Ectodermal cell (in vitro differentiated cells): Measurements from ENCODE around the gene LLGL2.
"Not testable (repeated sequence)": the region's sequence is repeated elsewhere in the genome, so short reads cannot be mapped to it uniquely, and the experiment has no call there.

Source experiments
- H3K27ac ChIP-seq: 2 replicates; pipeline ENCODE4 v1.7.0; 2013; ENCODE audit warnings: mild to moderate bottlenecking, low read depth, low read length; ENCODE audit not compliant: insufficient read depth, poor library complexity, severe bottlenecking
- H3K27me3 ChIP-seq: 2 replicates; pipeline ENCODE4 v1.7.0; 2013; ENCODE audit warnings: mild to moderate bottlenecking, low read length; ENCODE audit not compliant: insufficient read depth, control insufficient read depth, poor library complexity, severe bottlenecking
- H3K36me3 ChIP-seq: one replicate; pipeline ENCODE4 v1.7.0; 2013; ENCODE audit warnings: low read length; ENCODE audit not compliant: control insufficient read depth, insufficient read depth
- H3K4me1 ChIP-seq: one replicate; pipeline ENCODE4 v1.7.0; 2013; ENCODE audit warnings: low read length; ENCODE audit not compliant: control insufficient read depth, insufficient read depth
- H3K4me3 ChIP-seq: 2 replicates; pipeline ENCODE4 v1.7.0; 2013; ENCODE audit warnings: low read depth, low read length, control low read depth; ENCODE audit not compliant: insufficient read depth
- H3K9me3 ChIP-seq: 2 replicates; pipeline ENCODE4 v1.7.0; 2013; ENCODE audit warnings: mild to moderate bottlenecking, low read length, moderate library complexity; ENCODE audit not compliant: control insufficient read depth
- WGBS, 2 experiments: methylation state at CpG; one replicate each; pipeline ENCODE4 v1.1.7; 2013; ENCODE audit warnings: missing lambda C conversion rate in 2 of 2; 5-methylcytosine and 5-hydroxymethylcytosine counted together

LLGL2 gene

GRCh38 chr17:75592348-75593020, 67.0 kb downstream of the LLGL2 start:
- peaks cover 26% of the 10 kb centered on the region for H3K27me3 ChIP-seq
- H3K4me3 ChIP-seq: no peak overlapping the region
- no peak overlapping the region for H3K27ac ChIP-seq
- no peaks in the 10 kb centered on the region for H3K4me1 ChIP-seq
- H3K36me3 ChIP-seq: no peaks in the 10 kb centered on the region
- 89 to 90% methylated on average over 17 of the region's 17 CpGs for WGBS, 2 experiments
- H3K9me3 ChIP-seq: no peaks in the 10 kb centered on the region

GRCh38 chr17:75593430-75593829, 67.9 kb downstream of the LLGL2 start:
- peaks cover 17% of the 10 kb centered on the region for H3K27me3 ChIP-seq
- not testable (repeated sequence) for H3K27ac ChIP-seq, H3K36me3 ChIP-seq, H3K4me1 ChIP-seq, H3K4me3 ChIP-seq, H3K9me3 ChIP-seq
- WGBS, 2 experiments: 92 to 94% methylated on average over 9 of the region's 9 CpGs

DNA sequence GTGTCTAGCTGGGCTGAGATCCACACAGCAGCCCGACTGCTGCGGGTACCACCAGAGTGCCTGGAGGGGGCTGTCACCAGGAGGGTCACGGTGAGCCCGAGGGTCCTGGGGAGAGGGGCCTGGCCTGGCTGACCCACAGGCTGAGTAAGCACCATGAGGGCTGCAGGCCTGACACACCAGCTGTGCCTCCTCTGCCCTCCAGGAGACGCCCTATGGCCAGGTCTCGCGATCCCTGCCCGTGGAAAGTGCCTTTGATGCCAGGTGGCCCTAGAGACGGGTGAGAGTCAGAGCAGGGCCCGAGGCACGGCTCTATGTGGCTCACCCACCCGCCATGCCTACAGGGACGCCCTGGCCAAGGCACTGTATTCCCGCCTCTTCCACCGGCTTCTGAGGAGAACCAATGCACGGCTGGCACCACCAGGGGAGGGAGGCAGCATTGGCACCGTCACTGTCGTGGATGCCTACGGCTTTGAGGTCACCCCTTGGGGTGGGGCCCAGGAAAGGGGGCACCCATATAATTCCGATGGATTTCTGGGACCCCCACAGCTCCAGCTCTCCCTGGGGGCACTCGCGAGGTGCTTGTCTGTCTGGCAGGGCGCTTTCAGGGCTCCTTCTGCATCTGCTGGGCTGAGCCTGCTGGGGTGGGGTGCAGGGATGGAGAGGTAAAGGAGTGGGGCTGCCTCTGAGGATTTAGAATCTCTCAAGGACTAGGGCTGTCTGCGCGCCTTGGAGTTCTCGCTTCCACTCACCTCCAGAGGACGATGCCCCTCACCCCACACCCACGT, 69.2 kb downstream of the LLGL2 start:
- no peaks in the 10 kb centered on the region for H3K4me1 ChIP-seq
- no peak overlapping the region for H3K27ac ChIP-seq
- 89 to 91% methylated on average over 28 of the region's 28 CpGs for WGBS, 2 experiments
- no peaks in the 10 kb centered on the region for H3K9me3 ChIP-seq
- H3K36me3 ChIP-seq: no peaks in the 10 kb centered on the region
- no peak overlapping the region for H3K4me3 ChIP-seq
- peaks cover 9% of the 10 kb centered on the region for H3K27me3 ChIP-seq

DNA sequence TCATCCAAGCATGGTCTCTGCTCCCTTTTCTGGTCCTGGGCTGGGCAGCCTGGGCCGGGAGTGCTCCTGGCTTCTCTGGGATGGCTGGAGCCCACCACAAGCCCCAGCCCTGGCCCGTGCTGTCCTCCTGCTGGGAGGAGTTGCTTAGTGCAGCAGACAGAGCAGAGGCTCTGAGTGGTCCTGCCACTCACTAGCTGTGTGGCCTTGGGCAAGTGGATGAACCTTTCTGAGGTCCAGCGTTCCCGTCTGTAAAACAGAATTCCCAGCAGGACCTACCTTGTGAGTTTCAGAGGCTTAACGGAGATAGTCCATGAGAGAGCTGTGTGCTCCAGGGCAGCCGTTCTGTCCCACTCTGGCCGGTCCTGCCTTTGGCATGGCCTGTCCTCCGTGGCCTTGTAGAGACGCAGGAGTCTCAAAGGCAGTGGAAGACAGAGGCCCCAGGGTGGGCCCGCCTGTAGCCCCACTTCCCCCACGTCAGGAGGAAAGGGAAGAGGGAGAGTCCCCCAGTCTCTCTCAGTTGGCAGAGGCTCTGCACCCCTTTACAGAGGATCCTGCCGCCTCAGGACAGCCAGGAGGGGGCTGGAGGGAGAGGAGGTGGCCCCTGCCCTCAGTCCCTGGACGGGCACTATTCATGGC, 69.9 kb downstream of the LLGL2 start:
- Histone ChIP-seq H3K9me3 (no peaks in the 10 kb centered on the region), H3K4me1 (no peaks in the 10 kb centered on the region), H3K4me3 (no peak overlapping the region), H3K27ac (no peak overlapping the region), H3K27me3 (peaks cover 2% of the 10 kb centered on the region), H3K36me3 (no peaks in the 10 kb centered on the region)
- 80 to 86% methylated on average over 13 of the region's 13 CpGs for WGBS, 2 experiments

DNA sequence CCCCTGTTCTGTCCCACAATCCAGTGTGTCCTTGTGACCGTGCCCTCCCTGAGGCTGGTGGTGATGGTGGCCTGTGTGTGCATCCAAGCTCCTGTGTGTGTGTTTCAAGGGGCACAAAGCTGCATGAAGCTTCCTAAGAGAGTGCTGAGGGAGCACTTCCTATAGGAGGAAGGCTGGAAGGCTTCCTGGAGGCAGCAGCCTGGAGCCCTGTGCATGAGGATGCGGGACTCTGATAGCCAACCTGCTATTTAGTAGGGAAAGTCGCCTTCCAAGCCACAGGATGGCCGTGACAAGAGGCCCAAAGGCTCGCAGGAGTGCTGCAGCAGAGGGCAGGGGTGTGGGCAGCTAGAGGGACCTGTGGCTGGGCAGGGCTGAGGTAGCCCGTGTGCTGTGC, 70.4 kb downstream of the LLGL2 start:
- no peak overlapping the region for H3K4me3 ChIP-seq
- 89 to 92% methylated on average over 6 of the region's 6 CpGs for WGBS, 2 experiments
- no peak overlapping the region for H3K27ac ChIP-seq
- no peaks in the 10 kb centered on the region for H3K36me3 ChIP-seq
- no peaks in the 10 kb centered on the region for H3K9me3 ChIP-seq
- no peaks in the 10 kb centered on the region for H3K27me3 ChIP-seq
- H3K4me1 ChIP-seq: no peaks in the 10 kb centered on the region

DNA sequence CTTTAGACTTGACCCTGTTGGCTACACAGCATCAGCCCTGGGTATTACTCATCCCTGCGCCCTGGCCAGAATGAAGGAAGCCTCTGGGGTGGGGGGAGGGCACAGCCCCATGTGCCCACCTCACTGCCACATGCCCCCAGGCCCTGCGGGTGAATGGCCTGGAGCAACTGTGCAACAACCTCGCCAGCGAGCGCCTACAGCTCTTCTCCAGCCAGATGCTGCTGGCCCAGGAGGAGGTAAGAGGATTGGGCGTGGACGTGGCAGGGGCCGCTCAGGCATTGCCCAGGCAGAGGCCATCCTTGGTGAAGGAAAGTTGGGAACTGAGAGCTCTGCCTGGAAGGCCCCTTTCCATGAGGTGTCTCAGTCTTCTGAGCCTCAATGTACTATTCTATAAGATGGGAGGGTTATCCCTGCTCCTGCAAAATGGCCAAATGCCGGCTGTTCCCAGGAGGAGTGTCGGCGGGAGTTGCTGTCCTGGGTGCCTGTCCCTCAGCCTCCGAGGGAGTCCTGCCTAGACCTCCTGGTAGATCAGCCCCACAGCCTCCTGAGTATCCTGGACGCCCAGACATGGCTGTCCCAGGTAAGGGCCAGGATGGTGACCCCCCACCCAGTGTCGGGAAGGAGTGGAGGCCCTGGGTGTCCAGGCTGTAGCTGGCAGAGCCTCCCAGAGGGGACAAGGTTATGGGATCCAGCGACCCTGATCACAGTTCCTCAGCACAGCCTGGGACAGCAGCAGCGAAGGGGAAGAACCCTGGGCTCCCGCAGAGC, 71.0 kb downstream of the LLGL2 start:
- Histone ChIP-seq H3K4me1 (no peaks in the 10 kb centered on the region), H3K4me3 (no peak overlapping the region), H3K9me3 (no peaks in the 10 kb centered on the region), H3K27ac (no peak overlapping the region), H3K27me3 (no peaks in the 10 kb centered on the region), H3K36me3 (no peaks in the 10 kb centered on the region)
- WGBS, 2 experiments: 89 to 91% methylated on average over 17 of the region's 17 CpGs

DNA sequence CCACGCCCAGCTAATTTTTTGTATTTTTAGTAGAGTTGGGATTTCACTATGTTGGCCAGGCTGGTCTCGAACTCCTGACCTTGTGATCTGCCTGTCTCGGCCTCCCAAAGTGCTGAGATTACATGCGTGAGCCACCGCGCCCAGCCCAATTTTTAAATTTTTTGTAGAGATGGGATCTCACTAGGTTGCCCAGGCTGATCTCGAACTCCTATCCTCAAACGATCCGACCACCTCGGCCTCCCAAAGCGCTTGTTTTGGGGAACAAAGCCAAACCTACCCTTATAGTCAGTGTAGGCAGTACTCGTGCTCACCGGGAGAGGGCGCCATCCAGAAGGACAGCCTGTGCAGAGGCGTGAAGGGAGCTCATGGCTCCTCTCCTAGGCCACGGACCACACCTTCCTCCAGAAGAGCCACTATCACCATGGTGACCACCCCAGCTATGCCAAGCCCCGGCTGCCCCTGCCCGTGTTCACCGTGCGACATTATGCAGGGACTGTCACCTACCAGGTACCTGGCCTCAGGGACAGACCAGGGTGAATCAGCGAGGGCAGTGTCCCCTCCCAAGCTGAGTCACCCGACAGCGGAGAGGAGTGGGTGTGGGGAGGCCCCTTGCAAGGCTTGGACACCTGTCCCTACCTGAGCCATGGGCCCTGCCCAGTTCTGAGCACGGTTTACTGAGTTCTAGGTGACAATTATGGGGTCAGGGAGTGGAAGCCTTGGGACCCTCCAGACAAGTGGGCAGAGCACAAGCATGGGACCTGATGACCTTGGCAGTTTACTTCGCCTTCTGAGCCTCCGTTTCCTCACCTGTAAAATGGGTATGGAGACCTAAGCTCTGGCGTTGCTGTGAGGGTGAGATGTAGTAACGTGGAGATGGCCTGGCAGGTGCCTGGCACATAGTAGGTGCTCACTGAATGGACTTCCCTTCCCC, 75.8 kb downstream of the LLGL2 start:
- WGBS, 2 experiments: 66 to 68% methylated on average over 28 of the region's 28 CpGs
- no peak overlapping the region for H3K4me3 ChIP-seq

DNA sequence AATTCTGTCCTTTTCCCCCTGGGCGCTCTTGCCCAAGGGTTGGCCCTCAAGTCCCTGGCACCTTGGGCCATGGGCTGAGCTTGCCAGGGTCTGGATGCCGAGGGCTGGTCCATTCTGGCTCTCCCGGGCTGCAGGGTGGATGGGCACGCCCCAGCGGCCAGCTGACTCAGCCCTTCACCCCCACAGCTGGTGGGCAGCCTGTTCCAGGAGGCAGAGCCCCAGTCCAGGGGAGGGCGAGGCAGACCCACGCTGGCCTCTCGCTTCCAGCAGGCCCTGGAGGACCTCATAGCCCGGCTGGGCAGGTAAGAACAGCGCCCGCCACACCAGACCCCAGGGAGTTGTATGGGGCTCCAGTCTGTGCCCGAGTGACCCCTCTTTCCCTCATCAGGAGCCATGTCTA, 77.1 kb downstream of the LLGL2 start:
- no peak overlapping the region for H3K4me3 ChIP-seq
- no peak overlapping the region for H3K27ac ChIP-seq
- H3K36me3 ChIP-seq: no peaks in the 10 kb centered on the region
- WGBS, 2 experiments: 90 to 93% methylated on average over 12 of the region's 12 CpGs
- no peaks in the 10 kb centered on the region for H3K9me3 ChIP-seq
- no peaks in the 10 kb centered on the region for H3K27me3 ChIP-seq
- no peaks in the 10 kb centered on the region for H3K4me1 ChIP-seq

More for the DNA sequence above, 75.8 kb downstream of the LLGL2 start:
- Histone ChIP-seq H3K27ac (no peak overlapping the region), H3K4me1 (no peaks in the 10 kb centered on the region), H3K36me3 (no peaks in the 10 kb centered on the region), H3K27me3 (no peaks in the 10 kb centered on the region), H3K9me3 (no peaks in the 10 kb centered on the region)

- H3K4me3 ChIP-seq: no peak overlapping the region
- H3K9me3 ChIP-seq: no peaks in the 10 kb centered on the region
- no peaks in the 10 kb centered on the region for H3K36me3 ChIP-seq
- no peak overlapping the region for H3K27ac ChIP-seq
- no peaks in the 10 kb centered on the region for H3K27me3 ChIP-seq
- 89 to 90% methylated on average over 9 of the region's 9 CpGs for WGBS, 2 experiments
- H3K4me1 ChIP-seq: no peaks in the 10 kb centered on the region
Measured at GRCh38 chr17:75603123-75603522, 77.6 kb downstream of the LLGL2 start.
